GM13976 (cell line): ENCODE measurements around the gene VRK3.
A peak's percentile ranks its signal among the peaks of the same experiment; 100 is the strongest.

Experiments used
- DNase-seq: peaks from one replicate; pipeline ENCODE4 v3.0.0; 2012; ENCODE audit warnings: low spot score
- in situ Hi-C: fragments of 300-500 bp; cut with MboI; formaldehyde crosslinking; loops from one replicate; pipeline ENCODE4 v1.12.0; 2022; ENCODE audit warnings: low sequenced_read_pairs, mixed read lengths, inconsistent platforms; ENCODE audit not compliant: unreplicated experiment
- TF ChIP-seq, protein P1 (sequence below): IDR thresholded peaks from 2 replicates; pipeline ENCODE4 v1.5.1; 2012; ENCODE audit warnings: borderline replicate concordance, mild to moderate bottlenecking; ENCODE audit not compliant: insufficient read depth; ENCODE audit errors: extremely low read depth, missing control alignments, control extremely low read depth

VRK3 gene

DNA sequence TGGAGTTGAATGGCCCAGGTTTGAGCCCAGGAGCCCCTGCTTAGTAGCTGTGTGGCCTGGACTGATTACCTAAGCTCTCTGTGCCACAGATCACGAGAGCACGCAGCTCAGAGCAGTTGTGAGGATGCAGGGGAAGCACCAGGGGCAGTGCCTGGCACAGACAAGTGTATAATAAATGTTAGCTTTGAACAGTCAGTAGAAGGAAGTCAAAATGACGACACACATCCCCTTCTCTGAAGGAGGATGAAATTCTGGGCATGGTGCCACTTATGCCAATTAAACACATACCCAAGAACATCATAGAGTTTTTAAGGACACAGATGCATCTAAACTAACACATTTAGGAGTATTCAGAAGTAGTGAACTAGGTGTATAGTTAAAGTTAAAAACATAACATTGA is 39.3 kb downstream of the VRK3 start:
- no peak for DNase-seq
- TF ChIP-seq, protein P1, sequence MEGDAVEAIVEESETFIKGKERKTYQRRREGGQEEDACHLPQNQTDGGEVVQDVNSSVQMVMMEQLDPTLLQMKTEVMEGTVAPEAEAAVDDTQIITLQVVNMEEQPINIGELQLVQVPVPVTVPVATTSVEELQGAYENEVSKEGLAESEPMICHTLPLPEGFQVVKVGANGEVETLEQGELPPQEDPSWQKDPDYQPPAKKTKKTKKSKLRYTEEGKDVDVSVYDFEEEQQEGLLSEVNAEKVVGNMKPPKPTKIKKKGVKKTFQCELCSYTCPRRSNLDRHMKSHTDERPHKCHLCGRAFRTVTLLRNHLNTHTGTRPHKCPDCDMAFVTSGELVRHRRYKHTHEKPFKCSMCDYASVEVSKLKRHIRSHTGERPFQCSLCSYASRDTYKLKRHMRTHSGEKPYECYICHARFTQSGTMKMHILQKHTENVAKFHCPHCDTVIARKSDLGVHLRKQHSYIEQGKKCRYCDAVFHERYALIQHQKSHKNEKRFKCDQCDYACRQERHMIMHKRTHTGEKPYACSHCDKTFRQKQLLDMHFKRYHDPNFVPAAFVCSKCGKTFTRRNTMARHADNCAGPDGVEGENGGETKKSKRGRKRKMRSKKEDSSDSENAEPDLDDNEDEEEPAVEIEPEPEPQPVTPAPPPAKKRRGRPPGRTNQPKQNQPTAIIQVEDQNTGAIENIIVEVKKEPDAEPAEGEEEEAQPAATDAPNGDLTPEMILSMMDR, result no peak
- in situ Hi-C loops, result no loop called here

DNA sequence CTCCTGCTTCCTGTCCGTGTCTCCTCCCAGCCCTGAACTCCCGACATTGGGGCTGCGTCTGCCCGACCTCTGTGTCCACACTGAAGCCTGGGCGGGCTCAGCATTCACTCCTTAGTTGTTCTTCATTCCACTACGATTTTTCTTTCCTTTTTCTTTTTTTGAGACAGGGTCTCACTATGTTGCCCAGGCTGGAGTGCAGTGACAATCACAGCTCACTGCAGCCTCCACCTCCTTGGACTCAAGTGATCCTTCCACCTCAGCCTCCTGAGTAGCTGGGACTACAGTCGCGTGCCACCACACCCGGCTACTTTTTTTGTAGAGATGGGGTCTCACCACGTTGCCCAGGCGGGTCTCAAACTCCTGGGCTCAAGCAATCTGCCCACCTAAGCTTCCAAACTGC is 40.7 kb downstream of the VRK3 start:
- DNase-seq, result no peak
- in situ Hi-C loops, result no loop called here
- TF ChIP-seq, protein P1, result no peak

DNA sequence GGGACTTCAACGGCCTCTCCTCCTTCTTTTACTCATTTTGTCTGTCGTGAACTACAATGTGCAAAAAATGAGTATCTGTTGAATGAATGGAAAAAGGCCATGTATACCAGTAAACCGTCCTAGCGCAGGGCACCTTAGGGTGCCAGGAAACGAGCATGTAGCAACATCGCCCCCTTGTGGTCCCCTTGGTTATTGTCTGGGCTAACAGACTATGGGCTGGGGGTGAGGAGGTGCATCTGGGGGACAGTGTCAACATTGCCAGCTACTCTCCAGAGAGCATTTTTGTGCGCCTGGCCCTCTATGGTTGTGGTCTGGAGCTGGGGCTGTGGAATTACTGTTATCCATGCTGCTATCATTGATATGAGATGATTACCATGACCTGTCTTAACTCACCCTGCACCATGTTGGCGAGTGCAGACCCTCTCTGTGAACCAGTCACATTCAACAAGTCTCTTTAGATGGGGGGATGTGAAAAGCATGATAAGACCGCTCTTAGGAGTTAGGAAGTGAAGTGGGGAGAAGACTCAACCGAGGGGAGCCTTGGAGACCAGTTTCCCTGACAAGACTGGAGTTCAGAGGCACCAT is 41.4 kb downstream of the VRK3 start:
- TF ChIP-seq, protein P1, result peak; percentile 87
- peak; percentile 84 for DNase-seq
- in situ Hi-C loops, result no loop called here

DNA sequence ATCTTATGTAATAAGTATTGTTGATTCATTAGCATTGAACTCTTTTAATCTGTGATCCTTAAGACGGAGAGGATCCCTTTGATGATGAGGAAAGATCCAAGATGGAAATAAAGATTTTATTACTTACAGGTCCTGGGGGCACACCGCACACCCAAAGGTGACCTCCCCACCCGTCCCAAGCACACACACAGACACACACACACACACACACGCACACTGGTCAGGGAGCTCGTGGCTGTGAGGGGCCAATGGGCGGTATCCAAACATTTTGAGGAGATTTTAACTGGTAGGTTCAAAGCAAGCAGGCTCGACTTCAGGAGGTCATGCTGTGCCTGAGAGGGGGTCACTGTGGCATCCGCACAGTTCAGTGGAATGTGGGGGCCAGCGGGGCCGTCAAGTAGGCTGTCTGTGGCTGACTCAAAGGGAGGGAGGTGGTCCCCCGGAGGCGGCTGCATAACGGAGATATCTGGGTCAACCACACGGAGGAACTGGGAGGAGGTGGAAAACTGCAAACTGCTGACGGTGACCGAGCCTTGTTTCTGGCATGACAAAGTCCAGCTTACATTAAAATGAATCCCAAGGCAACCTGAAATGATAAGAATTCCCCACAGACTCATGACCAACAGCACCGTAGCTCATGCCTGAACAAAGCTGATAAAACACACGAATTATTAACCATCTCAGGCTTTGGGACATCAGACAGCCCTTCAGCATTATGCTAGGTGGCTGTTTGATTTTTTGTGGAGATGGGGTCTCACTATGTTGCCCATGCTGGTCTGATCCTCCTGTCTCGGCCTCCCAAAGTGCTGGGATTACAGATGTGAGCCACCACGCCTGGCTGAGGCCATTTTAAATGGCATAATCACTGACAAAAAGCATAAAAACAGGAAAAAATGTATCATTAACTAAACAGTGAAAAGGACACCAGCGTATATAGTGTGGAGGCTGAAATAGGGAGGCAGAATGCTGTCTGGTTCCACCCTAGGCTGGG is 43.3 kb downstream of the VRK3 start:
- in situ Hi-C loops, result no loop called here
- TF ChIP-seq, protein P1, result no peak
- no peak for DNase-seq

DNA sequence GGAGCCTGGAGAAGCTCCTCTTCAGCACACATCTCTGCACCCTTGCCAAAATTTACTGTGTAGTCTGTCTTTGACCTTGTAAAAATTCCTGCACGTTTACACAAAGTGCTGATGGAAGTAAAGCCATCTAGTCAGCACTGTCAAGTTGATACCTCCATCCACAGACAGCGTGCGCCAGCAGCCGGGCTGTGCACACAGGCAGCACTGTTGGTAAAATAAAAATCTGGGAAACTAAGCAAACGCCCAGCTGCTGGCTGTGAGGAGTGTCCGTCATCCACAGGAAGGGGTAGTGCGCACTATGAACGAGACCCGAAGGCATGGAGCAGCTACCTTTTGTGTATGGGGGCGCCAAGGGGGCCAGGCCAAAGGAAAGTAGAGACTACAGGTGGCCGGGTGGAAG is 46.8 kb downstream of the VRK3 start:
- TF ChIP-seq, protein P1, result no peak
- in situ Hi-C loops, result no loop called here
- no peak for DNase-seq

DNA sequence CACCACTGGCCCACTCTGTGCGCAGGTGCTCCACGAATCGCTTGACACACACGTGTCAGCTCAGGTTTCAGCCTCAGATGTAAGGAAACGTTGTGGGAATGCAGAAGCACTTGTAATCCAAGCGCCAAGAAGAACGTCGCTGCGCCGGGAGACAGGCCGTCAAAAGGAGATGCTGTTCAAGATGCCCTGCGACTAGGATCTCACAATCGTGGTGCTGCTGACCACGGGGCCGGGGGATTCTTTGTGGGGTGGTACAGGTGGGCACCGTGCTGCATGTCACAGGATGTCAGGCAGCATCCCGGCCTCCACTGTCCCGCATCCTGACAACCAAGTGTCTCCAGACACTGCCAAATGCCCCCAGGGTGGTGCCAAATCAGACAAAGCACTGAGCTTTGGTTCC is 47.3 kb downstream of the VRK3 start:
- in situ Hi-C loops, result no loop called here
- TF ChIP-seq, protein P1, result no peak
- no peak for DNase-seq
